SU-DHL-6 (cell line): Measurements from ENCODE around the gene ANXA11.

ENCODE experiments used
- H2AFZ ChIP-seq: fragments of 200-600 bp; sonication (generic); 2 replicates; pipeline ENCODE4 v1.6.1; 2014; ENCODE audit warnings: low read depth, mild to moderate bottlenecking, moderate library complexity, mixed read lengths, antibody characterized with exemption, low read length; ENCODE audit not compliant: severe bottlenecking
- H3F3A ChIP-seq: fragments of 200-600 bp; shearing (Covaris generic); 2 replicates; pipeline ENCODE4 v1.6.0; 2016; ENCODE audit warnings: antibody characterized with exemption, mild to moderate bottlenecking; ENCODE audit not compliant: insufficient read depth
- H3K27ac ChIP-seq: fragments of 200-600 bp; sonication (generic); 2 replicates; pipeline ENCODE4 v1.5.1; 2016; ENCODE audit warnings: low read depth, mild to moderate bottlenecking, low read length, moderate library complexity, mixed read lengths
- H3K27me3 ChIP-seq: fragments of 200-600 bp; sonication (generic), shearing (Covaris generic); 2 replicates; pipeline ENCODE4 v1.6.0; 2014; ENCODE audit warnings: mild to moderate bottlenecking, low read length
- H3K36me3 ChIP-seq: fragments of 200-600 bp; sonication (generic); 2 replicates; pipeline ENCODE4 v1.6.1; 2014; ENCODE audit warnings: mild to moderate bottlenecking, low read length, mixed read lengths
- H3K4me2 ChIP-seq: fragments of 300-600, 200-600 bp; shearing (Covaris generic), sonication (generic); 2 replicates; pipeline ENCODE4 v1.6.0; 2014; ENCODE audit warnings: low read length, low read depth, mild to moderate bottlenecking; ENCODE audit not compliant: poor library complexity, severe bottlenecking
- H3K4me3 ChIP-seq: fragments of 200-600 bp; sonication (generic); 2 replicates; pipeline ENCODE4 v1.5.1; 2014; ENCODE audit warnings: antibody characterized with exemption, low read length, mild to moderate bottlenecking, mixed read lengths; ENCODE audit not compliant: insufficient read depth, poor library complexity, severe bottlenecking
- H3K79me2 ChIP-seq: fragments of 200-600 bp; sonication (generic); 2 replicates; pipeline ENCODE4 v1.6.1; 2014; ENCODE audit warnings: mild to moderate bottlenecking, low read length, moderate library complexity; ENCODE audit not compliant: insufficient read depth
- H3K9ac ChIP-seq: fragments of 200-600 bp; sonication (generic); 2 replicates; pipeline ENCODE4 v1.7.0; 2014; ENCODE audit warnings: mild to moderate bottlenecking, low read length
- H3K9me2 ChIP-seq: fragments of 200-600 bp; sonication (generic); replicated peaks from 2 replicates; pipeline ENCODE4 v1.6.1; 2014; ENCODE audit warnings: low read length; ENCODE audit not compliant: insufficient read depth
- H3K9me3 ChIP-seq: fragments of 200-600 bp; sonication (generic); 2 replicates; pipeline ENCODE4 v1.6.1; 2014; ENCODE audit warnings: low read length, mixed read lengths; ENCODE audit not compliant: insufficient read depth
- H4K20me1 ChIP-seq: fragments of 200-600 bp; sonication (generic); 2 replicates; pipeline ENCODE4 v1.6.1; 2014; ENCODE audit warnings: low read depth, mild to moderate bottlenecking, antibody characterized with exemption, low read length, moderate library complexity, mixed read lengths
- CTCF ChIP-seq: fragments of 200-600 bp; sonication (generic); IDR thresholded peaks from one replicate; pipeline ENCODE4 v1.5.1; 2017; ENCODE audit warnings: antibody characterized with exemption, mild to moderate bottlenecking, low read length, moderate library complexity; ENCODE audit not compliant: insufficient read depth, poor library complexity, severe bottlenecking
- EZH2phosphoT487 ChIP-seq: fragments of 200-600 bp; sonication (generic), shearing (Covaris generic); conservative IDR thresholded peaks from 2 replicates; pipeline ENCODE4 v1.6.1; 2018; ENCODE audit warnings: mild to moderate bottlenecking, antibody characterized with exemption, low read length, moderate library complexity, mixed read lengths

ANXA11 gene

GRCh38 chr10:80144067-80144695, 61.2 kb downstream of the ANXA11 start:
- H3K9me3 ChIP-seq = no peaks in the 10 kb centered on the region
- no peak overlapping the region for H3K4me3 ChIP-seq
- H4K20me1 ChIP-seq = no peaks in the 10 kb centered on the region
- TF ChIP-seq CTCF = no peak
- TF ChIP-seq EZH2phosphoT487 = no peak
- no peaks in the 10 kb centered on the region for H3K27me3 ChIP-seq
- H3K36me3 ChIP-seq = no peaks in the 10 kb centered on the region
- peak overlapping the region; percentile 60 for H3K4me2 ChIP-seq
- peaks cover 16% of the 10 kb centered on the region for H3F3A ChIP-seq
- peak overlapping the region; percentile 26; the same call in 1 of the 2 replicates for H3K27ac ChIP-seq
- no peaks in the 10 kb centered on the region for H3K9me2 ChIP-seq
- H3K9ac ChIP-seq = peak overlapping the region; percentile 24; the same call in 1 of the 2 replicates
- no peak overlapping the region for H2AFZ ChIP-seq
- H3K79me2 ChIP-seq = no peaks in the 10 kb centered on the region

GRCh38 chr10:80141696-80142460, 63.5 kb downstream of the ANXA11 start:
- no peak overlapping the region for H3K4me2 ChIP-seq
- TF ChIP-seq CTCF = no peak

GRCh38 chr10:80140251-80140650, 65.1 kb downstream of the ANXA11 start:
- Histone ChIP-seq H3K9me3 (no peaks in the 10 kb centered on the region), H3K4me2 (no peak overlapping the region), H3K27ac (no peak overlapping the region), H3K36me3 (no peaks in the 10 kb centered on the region), H4K20me1 (no peaks in the 10 kb centered on the region), H3K9me2 (no peaks in the 10 kb centered on the region), H3F3A (peaks cover 7% of the 10 kb centered on the region; the same call in 1 of the 2 replicates), H3K27me3 (no peaks in the 10 kb centered on the region), H3K79me2 (no peaks in the 10 kb centered on the region), H3K9ac (no peak overlapping the region), H3K4me3 (no peak overlapping the region), H2AFZ (no peak overlapping the region)
- TF ChIP-seq EZH2phosphoT487 (no peak), CTCF (no peak)

More at GRCh38 chr10:80141696-80142460, 63.5 kb downstream of the ANXA11 start:
- Histone ChIP-seq H3K79me2 (no peaks in the 10 kb centered on the region), H2AFZ (no peak overlapping the region), H3F3A (peaks cover 13% of the 10 kb centered on the region), H3K36me3 (no peaks in the 10 kb centered on the region), H3K4me3 (no peak overlapping the region), H3K9me3 (no peaks in the 10 kb centered on the region), H4K20me1 (no peaks in the 10 kb centered on the region), H3K9me2 (no peaks in the 10 kb centered on the region), H3K27ac (no peak overlapping the region), H3K27me3 (no peaks in the 10 kb centered on the region), H3K9ac (no peak overlapping the region)
